Panc1 (cell line): ENCODE measurements around the gene ZNF362.

Experiments used
- CTCF ChIP-seq: fragments of 450-650 bp; IDR thresholded peaks from 2 replicates; pipeline ENCODE4 v1.5.1; 2017; ENCODE audit warnings: mild to moderate bottlenecking
- POLR2AphosphoS5 ChIP-seq: IDR thresholded peaks from 2 replicates; pipeline ENCODE4 v1.6.1; 2012; ENCODE audit warnings: mild to moderate bottlenecking, low read depth, low read length, moderate library complexity
- REST ChIP-seq, 2 experiments: IDR thresholded peaks; 2 replicates each; pipeline ENCODE4 v1.6.1; 2011 to 2012; ENCODE audit warnings: low read depth in 2 of 2, control low read depth in 1 of 2, low read length in 1 of 2, mild to moderate bottlenecking in 1 of 2, moderate library complexity in 1 of 2; ENCODE audit not compliant: insufficient read depth in 1 of 2
- SIN3A ChIP-seq: IDR thresholded peaks from 2 replicates; pipeline ENCODE4 v1.6.1; 2012; ENCODE audit warnings: low read depth, mild to moderate bottlenecking, low read length, moderate library complexity, borderline replicate concordance; ENCODE audit not compliant: insufficient read depth
- TCF7L2 ChIP-seq: IDR thresholded peaks from 2 replicates; pipeline ENCODE4 v1.6.1; 2011; ENCODE audit warnings: mild to moderate bottlenecking, low read depth, low read length, inconsistent platforms

- TF ChIP-seq REST (IDR thresholded peaks at IDR 0.05; ENCODE audit: insufficient read depth in 1 of 2, low read depth in 2 of 2, low read length in 1 of 2) (no peak), CTCF (no peak), POLR2AphosphoS5 (no peak), SIN3A (no peak), TCF7L2 (no peak)
These were observed 13.6 kb upstream of the ZNF362 start for GRCh38 chr1:33242652-33243051.
